Muscle of back (tissue), 11 donors: Measurements from ENCODE around the gene ZNF513. TPM values are rescaled to one million over a fixed set of nuclear protein-coding genes. Genes with fewer than 3 reads are reported as not detected.

Experiments used
- DNase-seq, 3 donors: peaks; one replicate each; pipeline versions ENCODE4 v3.0.0 to v3.0.0-alpha.2; 2013
- polyA plus RNA-seq, 10 donors: library from polyadenylated mRNA; unstranded; fragments of 120-200 nt; gene quantifications; one replicate each; pipeline ENCODE4 v1.2.1, GENCODE V29; 2013; ENCODE audit not compliant: insufficient read length in 10 of 10

Gene ZNF513
- polyA plus RNA-seq, 10 donors, result 7.7 to 14.4 (median 11.6) TPM

DNA sequence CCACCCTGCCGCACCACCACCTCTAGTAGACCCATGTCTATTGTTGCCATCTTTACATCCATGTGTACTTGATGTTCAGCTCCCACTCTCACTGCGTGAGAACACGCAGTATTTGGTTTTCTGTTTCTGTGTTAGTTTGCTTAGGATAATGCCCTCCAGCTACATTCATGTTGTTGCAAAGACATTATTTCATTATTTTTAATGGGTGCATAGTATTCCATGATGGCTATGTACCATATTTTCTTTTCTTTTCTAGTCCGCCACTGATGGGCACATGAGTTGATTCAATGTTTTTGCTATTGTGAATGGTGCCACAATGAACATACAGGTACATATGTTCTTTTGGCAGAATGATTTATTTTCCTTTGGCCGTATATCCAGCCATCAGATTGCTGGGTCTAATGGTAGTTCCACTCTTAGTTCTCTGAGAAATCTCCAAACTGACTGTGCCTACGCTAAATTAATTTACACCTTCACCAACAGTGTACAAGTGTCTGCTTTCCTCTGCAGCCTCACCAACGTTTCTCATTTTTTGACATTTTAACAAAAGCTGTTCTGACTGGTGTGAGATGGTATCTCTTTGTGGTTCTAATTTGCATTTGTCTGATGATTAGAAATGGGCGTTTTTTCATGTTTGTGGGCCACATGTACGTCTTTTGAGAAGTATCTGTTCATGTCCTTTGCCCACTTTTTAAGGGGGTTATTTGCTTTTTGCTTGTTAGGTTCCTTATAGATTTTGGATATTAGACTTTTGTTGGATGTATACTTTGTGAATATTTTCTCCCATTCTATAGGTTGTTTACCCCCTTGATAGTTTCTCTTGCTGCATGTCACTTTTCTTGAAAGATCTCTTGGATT lies 10.5 kb upstream of the ZNF513 start:
- DNase-seq, result no peak

DNA sequence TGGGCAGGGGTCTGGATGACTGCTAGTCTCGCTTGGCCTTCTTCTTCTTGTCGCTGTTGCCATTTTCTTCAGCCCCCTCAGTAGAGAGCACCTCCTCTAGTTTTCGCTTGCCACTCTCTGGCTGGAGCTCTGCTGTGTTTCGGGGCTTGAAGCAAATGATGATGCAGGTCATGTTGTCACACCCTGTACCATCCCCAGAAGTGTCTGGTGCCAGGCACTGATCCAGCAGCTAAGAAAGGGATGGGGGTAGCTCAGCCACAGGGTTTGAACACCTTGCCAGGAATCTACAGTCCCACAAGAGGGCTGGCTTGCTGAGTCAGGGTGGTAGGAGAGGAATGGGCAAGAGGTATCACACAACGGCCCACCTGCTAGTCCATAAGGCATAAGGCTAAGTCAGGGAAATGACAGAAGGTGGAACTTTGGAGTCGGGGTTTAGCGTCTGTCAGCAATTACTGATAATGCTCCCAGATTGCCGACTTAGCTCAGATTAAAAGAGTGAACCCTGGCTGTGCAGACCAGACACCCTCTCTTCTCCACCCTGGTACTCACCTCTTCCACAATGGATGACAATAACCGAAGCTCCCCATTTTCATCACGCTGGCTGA lies 1.1 kb upstream of the ZNF513 start:
- no peak for DNase-seq

DNA sequence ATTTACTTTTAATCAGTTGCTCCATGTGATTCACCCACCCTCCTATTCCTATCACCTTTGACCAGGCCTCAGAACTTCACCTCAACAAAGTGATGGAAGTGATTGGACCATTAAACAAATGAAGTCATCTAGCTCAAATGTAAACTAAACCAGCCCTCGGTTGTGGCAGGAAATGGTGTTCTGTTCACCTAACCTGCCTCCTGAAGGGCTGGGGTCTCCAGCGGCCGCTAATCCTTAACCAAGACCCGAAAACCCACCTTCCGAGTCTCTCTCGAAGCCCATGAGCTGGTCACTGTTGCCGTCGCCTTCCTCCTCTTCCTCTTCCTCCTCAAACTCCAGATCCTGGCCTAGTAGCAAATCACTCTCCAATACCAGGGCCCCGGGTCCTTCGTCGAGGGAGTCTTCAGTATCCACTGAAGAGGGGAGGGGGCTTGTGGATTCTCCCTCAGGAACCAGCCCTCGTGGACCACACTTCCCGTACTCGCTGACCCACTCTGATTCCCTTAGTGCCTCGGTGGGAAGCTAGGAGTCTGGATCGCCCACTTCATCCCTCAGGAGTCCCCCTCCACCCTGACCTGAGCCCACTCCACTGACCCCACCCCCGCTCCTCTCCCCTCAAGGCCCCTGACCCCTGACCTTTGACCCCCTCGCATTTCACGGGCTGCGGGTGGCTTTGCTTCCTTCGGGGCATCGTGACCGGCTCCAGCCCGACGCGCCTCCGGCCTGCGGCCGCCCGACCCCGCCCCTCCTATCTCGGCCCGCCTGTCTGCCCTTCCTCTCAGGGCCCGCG lies 503 bp downstream of the ZNF513 start:
- peak in 1 of 3 donors; percentile 59 for DNase-seq

DNA sequence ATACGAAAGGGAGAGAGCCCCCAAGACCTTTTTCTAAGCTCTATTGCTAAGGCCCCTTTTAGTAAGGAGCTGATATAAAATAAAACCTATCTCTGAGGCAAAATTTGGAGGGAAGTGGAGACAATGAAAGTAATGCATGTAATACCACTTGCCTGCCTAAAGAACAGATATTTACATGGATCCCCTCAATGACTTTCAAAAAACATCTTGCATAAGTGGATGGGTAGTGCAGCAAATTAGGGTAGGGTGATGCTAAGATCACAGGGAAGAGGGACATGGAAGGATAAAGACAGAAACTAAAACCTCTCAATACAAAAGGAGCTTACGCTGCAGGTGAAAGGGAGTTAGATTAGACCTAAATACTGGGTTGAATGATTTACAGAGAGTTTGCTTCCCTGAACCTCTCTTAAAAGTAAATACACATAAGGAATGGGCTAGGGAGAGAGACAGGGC lies 1.1 kb downstream of the ZNF513 start:
- no peak for DNase-seq

DNA sequence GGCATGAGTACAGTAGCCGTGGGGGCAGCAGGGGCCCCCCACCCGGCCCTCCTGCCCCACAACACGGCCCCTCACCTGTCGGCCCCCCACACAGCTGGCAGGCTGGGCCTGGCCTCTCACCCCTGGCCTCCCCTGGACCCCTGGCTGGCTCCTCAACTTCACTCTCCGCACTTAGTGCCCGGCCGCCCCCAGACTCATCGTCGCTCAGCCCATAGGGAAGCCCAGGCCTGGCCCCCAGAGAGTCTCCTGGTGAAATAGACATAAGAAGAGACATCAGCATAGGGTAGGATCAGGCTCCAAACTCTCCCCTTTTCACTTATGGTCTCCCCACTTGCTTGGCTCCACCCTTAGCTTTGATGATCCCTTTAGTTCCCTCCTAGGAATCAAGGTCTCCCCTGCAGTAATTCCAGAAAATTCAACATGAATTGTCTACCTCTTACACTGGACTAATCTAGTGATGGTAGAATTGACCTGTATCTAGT lies 1.7 kb downstream of the ZNF513 start:
- no peak for DNase-seq

DNA sequence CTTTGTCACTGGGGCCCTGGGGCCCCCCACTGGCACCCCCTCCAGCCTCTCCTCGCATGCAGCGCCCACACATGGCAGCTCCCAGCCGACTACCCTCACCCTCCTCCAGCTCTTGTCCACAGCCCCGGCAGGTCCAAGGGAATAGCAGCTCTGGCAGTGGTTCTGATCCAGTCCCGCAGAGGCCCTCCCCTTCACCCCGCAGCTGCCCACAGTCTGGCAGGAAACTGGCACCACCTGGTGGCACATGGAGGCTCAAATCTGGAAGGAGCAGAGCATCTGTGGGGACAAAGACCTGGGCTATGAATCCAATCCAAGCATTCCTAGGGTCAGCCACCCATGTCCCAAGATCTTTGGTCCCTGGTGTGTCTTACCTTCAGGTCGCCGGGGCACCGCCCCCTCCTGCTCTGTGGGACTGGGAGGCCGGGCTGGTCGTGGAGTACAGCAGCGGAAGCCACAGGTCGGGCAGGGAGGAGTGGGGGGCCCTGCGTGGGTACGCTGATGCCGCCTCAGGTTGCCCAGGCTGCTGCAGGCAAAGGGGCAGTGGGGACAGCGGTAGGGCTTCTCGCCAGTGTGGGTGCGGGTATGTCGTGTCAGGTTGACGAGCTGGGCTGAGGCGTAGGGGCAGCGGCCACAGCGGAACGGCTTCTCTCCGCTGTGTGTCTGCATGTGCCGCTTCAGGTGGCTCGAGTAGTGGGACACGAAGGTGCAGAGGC lies 2.3 kb downstream of the ZNF513 start:
- DNase-seq, result no peak

DNA sequence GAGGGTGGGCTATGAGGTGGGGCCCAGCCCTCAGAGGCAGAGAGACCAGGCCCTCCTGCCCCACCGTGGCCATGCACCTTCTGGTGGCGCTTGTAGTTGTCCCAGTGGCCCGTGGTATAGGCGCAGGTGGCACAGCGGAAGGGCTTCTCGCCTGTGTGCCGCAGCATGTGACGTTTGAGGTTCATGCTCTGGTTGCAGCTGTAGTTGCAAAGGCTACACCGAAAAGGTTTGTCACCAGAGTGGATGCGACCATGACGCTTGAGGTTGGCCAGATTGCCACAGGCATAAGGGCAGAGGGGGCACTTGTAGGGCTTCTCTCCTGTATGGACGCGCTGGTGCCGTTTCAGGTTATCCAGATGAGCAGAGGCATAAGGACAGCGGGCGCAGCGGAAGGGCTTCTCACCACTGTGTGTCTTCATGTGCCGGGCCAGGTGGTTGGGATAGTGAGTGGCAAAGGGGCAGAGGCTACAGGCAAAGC lies 2.9 kb downstream of the ZNF513 start:
- DNase-seq, result no peak

DNA sequence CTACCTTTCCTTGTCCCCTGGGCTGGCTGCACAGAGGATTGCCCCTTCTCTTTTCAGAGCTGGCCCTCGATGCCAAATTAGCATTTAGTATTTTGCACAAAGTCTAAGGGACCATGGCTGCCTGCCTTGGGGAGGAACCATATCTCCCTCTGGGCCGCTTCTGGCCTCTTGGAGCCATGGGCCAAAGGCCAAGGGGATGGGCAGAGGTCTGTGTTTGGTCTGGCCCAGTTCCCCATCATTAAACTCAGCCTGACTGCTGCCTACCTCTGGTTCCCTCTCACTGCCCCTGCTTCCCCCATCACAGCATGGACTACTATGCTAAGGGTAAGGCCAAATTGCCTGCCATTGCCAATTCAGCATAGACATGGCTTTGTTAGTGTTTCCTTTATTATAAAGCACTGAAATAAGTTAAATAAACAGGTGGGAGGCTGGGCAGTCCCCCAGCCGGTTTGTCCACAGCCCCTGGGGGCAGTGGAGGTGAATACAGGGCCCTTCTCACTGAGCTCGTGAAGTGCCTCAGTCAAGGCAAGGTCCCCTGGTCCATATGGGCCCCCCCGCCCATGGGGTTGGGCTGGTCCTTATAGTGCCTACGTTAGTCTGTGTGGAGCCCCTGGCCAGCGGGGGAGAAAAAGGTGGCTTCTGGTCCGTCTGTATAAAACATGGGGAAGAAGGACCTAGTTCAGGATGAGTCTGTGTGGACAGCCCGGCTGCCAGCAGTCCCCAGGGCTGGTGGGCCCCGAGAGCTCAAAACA lies 3.5 kb downstream of the ZNF513 start:
- DNase-seq, result no peak

DNA sequence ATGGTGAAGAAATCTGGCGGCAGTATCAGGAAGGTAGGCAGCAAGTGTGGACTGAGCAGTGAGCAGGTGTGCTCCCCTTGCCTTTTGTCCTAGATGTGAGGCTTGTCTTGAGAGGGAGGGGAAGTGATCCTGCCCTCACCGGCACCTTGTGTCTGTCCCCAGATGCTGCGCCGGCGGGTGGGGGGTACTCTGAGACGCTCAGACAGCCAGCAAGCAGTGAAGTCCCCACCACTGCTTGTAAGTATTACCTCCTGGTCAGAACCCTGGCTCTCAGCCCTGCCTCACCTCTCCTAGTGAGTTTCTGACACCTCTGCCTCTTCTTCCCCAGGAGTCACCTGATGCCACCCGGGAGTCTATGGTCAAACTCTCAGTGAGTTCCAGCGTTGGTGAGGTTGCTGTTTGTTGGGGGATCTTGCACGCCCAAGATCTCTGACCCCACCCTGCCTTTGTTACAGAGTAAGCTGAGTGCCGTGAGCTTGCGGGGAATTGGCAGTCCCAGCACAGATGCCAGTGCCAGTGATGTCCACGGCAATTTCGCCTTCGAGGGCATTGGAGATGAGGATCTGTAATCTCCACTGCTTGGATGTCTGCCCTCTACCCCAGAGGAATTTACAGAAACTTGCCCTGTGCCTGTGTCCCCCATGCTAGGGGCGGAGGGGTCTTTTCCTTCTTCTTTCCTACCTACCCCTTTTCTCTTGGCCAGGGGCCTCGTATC lies 4.2 kb downstream of the ZNF513 start:
- no peak for DNase-seq

DNA sequence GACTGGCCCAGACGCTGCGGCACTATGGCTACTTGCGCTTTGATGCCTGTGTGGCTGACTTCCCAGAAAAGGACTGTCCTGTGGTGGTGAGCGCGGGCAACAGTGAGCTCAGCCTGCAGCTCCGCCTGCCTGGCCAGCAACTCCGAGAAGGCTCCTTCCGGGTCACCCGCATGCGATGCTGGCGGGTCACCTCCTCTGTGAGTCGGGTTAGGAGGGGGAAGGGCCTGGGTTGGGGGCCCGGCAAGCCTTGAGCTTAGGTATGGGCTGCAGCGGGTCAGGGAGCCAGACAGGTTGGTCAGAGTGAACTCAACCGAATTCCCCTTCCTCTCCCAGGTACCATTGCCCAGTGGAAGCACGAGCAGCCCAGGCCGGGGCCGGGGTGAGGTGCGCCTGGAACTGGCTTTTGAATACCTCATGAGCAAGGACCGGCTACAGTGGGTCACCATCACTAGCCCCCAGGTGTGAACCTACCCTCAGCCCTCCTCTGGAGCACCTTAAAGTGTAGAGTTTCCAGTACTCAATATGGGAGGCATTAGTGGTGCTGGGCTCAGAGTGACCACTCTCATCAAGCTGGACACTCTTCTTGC lies 4.9 kb downstream of the ZNF513 start:
- DNase-seq, result no peak

DNA sequence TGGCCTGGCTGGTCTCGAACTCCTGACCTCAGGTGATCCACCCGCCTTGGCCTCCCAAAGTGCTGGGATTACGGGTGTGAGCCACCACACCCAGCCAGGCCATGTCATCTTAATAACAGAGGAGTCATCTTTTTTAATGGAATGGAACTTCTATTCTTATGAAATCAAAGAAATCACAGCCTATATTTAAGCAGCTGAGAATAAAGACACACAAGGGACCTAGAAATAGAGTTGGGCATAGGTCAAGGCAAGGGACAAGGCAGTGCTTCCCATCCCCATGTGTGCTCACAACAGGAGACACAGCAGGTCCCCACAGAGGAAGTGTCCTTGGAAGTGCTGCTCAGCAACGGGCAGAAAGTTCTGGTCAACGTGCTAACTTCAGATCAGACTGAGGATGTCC lies 7.0 kb downstream of the ZNF513 start:
- DNase-seq, result no peak

DNA sequence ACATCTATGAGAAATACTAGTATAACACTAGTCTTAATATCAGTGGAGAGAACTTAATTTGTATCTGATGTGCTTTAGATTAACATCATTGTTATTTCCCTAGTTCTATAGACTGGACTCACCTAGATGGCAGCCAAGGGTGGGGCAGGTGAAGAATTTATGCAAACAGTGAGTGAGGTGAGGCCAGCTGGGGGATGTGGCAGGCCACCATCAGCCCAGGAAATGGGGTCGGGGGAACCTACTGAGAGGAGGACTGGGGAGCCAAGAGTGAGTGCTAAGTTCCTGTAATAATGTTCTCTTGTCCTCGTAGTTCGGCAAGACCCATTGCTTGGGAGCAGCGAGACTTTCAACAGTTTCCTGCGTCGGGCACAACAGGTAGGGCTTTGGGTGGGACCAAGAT lies 7.6 kb downstream of the ZNF513 start:
- DNase-seq, result no peak

DNA sequence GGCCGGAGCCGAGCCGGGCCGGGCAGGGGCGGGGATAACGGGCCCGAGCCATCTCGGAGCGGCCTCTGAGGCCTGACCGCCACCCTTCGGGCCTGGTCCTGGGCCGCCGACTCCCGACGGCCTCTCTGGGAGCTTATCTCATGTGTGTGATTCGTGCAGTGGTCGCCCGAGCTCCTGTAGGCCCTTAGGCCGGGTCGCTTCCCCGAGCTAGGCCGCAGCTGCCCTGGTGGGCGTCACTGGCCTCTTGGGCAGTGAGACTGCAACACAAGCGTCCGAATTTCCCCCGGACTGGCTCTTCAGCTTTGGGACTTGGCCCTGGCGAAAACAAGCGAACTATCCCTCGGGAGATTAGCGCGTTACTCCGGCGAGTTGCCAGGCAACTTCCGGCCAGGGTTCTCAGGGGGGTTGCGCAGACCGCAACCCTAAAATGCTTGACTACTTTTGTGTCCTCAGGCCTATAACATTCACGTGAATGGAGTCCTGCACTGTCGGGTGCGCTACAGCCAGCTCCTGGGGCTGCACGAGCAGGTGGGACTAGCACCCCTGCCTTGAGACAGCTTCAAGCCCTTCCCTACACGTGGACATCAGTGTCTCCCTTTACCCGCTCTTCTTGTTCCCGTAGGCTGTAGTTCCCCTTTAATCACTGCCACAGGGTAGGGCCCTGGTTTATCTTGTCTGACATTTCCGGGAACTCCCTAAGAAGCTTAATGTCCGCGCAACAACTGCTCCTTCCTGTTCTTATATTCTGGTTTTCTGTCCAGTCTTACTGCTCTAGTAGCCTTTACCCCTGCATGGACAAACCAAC lies 9.5 kb downstream of the ZNF513 start:
- peak in 1 of 3 donors; percentile 50 for DNase-seq

DNA sequence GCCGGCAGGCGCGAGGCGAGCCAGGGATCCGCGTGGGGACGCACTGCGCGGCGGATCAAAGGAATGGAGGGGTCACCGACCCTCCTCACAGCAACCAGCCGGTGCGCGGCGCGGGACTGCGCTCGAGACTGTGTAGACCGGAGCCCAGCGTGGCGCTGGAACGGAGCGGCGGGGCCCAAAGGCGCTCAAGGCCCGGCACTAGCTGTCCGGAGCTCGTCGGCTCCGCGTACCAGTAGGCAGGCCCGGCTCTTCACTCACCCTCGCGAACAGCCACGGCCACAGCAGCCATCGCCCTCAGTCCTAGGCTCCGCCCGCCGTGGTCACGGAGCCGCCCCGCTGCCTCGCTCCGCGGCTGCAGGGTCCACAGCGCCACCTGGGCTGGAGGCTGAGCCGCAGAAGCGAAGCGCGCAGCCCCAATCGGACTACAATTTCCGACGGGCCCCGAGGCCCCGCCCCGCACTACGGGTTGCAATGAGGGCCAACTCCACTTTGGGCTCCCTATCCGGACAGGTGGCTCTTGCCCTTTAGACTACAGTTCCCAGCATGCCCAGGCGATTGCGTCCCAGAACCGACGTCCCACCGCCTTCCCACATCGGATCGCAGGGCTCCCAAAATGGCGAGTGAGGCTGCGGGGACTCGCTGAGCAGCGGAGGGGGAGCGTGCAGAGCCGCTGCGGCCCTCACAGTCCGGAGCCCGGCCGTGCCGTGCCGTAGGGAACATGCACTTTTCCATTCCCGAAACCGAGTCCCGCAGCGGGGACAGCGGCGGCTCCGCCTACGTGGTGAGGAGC lies 10.3 kb downstream of the ZNF513 start, which contains the start of the genes EIF2B4 and SNX17:
EIF2B4 (minus strand) TSS at position 313 of the 790 bp plus-strand sequence; CDS start at position 289, 24 bp downstream.
SNX17 (plus strand) TSS at position 591 of the 790 bp plus-strand sequence; CDS start at position 719, 128 bp downstream.
- peak; percentile 99 to 100 (median 100) for DNase-seq

DNA sequence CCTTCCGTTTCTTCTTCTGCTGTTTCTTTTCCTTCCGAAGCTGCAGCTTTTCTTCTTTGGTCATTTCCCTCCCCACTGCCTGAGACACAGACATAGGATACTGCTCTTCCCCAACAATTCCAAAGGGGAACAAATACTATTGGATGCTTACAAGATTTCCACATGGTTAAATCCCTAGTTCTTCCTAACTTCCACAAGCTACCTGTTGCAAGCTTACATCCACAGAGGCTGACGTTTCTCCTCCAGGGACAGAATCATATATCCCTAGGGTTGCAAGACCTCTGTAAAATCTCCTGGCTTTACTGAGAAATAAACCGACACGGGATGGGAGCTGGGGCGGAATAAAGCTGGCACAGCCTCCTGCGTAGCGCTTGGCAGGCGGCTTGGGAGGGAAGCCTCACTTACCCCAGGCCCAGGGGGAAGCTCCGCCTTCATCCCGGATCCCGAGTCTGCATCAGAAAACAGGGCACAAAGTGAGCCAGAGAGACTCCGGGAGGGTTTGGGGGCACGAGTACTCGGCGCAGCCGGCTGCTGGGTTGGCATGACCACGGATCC lies 11.0 kb downstream of the ZNF513 start:
- DNase-seq, result peak in 1 of 3 donors; percentile 61

DNA sequence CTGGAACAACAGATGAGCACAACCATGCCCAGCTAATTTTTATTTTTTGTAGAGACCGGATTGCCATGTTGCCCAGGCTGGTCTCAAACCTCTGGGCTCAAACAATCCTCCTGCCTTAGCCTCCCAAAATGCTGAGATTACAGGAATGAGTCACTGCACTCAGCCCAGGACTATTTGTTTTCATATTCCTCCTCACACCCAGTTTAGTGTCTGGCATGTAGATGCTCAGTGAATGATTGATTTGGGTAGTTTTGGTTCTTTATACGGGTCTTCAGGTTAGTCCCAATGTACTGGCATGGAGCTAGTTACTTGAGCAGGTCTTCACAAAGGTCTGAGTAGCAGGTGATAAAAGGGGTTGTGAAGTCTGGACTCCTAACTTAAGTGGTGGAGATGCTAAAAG lies 16.6 kb downstream of the ZNF513 start:
- DNase-seq, result no peak
